GM20431 (cell line): ENCODE results near the gene TNFRSF25.
"Not testable (repeated sequence)": the region's sequence is repeated elsewhere in the genome, so short reads cannot be mapped to it uniquely, and the experiment has no call there.

Experiments used
- in situ Hi-C: fragments of 300-500 bp; cut with MseI, MboI; formaldehyde crosslinking; loops from one replicate; pipeline ENCODE4 v1.15.0; 2020; ENCODE audit warnings: low sequenced_read_pairs; ENCODE audit not compliant: unreplicated experiment

The TNFRSF25 gene

DNA sequence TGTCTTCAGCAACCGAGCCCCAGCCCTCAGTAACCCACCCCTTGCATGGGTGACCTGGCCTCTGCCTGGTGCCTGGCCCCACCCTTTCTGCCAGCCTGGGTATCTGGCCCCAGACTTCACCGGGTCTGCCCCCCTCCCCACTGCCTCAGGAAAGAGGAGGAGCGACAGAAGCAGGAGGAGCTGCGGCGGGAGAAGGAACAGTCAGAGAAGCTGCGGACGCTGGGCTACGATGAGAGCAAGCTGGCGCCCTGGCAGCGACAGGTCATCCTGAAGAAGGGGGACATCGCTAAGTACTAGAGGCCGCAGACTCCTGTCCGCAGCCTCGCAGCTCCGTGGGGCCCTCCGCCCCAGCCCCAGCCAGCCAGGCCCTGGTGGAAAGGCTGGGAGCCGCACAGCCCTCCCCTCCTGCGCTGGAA, 6.1 kb downstream of the TNFRSF25 start:
- in situ Hi-C loops, result no loop called here

DNA sequence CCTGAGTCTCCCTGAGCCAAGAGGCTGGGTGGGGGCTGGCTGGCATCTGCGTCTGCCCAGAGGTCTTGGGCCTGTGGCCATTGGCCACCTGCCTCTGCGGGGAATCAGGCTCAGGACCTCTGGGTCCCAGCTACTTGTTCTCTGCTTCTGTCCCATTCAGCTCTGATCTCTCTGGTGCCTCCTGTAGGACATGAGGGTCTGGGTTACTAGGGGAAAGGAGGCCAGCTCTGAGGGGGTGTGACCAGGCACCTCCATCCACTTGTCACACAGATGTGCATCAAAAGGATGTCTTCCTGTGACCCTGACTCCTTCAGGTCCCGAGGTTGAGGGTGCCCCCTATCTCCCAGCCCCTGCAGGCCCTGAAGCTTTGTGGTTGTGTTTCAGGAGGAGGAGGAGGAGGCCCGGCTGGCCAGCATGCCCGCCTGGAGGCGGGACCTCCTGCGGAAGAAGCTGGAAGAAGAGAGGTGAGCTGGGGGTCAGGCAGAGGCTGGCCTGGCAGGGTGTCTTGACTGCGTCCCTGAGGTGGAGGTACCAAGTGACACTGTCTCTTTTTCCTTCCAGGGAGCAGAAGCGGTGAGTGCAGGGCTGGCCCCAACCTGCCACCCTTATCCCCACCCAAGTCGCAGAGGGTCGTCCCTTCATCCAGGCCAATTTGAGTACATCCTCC, 9.0 kb downstream of the TNFRSF25 start:
- in situ Hi-C loops, result no loop called here

DNA sequence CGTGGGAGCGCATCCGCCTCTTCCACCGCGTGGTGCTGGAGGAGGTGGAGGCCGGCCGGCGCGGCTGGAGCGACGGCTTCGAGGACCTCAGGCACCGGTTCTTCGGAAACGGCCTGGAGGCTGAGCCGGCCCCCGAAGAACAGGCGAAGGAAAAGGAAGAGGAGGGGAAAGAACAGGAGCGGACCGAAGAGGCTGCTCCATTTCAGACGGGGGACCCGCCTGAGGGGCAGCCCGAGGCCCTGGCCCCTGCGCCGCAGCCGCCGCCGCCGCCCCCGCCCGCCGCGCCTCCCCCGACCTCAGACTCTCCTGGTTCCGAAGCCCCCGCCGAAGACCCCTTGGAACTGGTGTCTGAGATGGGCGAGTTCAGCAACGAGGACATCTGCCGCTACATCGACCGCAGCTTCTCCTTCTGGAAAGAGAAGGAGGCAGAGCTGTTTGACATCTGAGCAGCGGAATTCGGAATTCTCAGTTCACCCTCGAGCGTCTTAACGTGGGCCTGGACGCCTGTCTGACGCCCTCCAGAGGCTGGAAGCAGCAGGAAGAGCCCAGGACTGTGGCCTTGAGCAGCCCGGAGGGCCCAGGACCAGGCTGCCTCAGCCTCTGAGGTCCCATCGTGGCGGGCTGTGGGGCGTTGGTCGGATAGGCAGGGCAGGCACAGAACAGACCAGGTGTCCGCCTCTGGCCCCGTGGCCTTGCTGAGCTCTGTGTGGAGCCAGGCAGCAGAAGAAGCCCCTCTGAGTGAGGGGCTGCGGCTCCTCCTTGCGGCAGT, 10.0 kb downstream of the TNFRSF25 start:
- in situ Hi-C loops, result not testable (repeated sequence)

DNA sequence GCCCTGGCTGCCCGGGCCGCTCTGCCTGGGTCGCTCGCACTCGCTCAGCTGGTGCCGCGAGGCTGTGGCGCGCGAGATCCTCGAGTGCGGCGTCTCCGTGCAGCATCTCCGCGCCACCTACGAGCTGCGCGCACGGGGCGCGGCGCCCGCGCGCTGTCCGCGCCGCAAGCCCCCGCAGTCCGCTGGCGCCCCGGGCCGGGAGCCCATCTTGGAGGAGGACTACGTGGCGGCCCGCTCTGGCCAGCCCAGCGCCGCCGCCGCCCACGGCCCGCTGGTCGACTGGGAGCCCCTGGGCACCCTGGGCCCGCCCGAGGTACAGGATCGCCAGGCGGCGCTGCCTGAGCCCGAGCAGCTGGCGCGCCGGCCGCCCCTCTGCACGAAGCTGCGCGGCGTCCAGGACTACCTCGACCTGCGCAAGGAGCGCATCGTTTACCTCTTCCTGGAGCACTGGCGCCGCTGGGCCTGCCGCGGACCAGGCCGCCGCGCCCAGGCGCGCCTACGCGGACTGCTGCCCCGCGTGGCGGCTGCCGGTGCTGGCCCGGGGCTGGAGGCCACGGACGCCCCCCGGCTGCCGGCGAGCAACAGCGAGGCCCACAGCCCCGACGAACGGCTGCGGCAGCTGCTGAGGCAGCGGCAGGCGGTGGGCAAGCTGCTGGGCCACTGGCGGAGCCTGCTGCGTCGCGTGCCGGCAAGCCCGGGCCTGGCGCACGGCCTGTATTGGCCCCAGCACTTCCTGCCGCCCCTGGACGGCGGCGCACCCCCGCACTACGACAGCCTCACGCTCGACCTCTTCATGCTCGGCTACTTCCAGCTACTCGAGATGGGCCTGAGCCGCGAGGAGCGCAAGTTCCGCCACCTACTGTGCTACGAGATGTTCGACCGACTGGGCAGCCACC, 10.9 kb downstream of the TNFRSF25 start:
- in situ Hi-C loops, result no loop called here

DNA sequence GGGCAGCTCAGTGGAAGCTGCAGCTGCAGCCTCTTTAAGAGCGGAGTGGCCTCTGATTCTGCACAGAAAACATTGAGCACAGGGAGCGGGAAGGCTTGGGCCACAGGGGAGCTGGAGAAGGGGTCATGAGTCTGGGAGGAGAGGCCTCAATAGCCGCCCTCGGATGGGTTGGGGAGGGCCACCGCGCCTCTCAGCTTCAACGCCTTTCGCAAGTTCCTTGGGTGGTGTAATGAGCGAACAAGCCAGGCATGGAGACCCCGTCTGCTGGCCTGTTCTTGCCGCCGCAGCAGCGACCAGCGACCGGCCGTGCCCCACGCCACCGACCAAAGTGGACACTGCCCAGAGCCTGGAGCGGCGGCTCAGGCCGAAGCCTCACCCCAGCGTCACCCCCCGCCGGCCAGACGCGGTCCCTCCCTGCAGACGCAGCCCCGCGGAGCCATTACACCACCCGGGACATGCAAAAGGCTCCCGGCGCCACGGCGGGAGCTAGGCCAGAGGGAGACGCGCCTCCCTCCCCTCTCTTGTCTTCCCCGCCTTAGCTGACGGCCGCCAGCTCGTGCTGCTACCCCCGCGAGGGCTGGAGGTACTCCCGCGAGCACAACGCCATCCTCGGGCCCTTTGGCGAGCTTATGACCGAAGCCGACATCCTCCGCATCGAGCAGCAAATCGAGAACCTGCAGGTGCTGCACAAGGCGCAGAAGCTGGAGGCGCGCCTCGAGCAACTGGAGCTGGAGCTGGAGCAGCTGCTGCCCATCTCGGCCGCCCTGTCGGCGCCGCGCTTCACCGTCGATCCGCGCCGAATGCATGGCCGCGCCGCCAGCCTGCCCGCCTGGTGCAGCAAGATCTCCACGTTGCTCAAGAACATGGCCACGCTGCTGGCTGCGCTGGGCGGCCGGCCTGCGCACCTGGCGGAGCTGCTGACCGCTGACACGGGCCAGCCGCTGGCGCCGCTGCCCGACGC, 11.8 kb downstream of the TNFRSF25 start:
- in situ Hi-C loops, result not testable (repeated sequence)

DNA sequence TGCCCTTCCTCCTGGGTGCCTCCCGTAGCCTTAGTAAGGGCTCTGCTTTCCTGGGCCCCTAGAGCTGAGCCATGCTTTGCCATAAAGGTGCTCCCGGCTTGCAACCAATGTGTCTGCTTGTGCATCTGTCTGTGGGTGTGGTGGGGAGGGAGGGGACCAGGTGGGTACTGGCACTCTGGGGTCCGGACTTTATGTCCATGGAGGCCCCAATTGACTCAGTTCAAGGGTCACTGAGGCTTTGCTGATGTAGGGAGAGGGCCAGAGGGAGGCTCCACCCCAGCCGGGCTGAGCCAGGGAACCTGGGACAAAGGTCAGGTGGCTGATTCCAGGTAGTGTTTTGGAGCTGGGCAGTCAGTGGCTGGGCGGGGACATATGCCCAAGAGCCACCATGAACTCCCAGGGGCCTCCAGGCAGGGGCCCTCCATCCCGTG, 15.0 kb downstream of the TNFRSF25 start:
- in situ Hi-C loops, result no loop called here

DNA sequence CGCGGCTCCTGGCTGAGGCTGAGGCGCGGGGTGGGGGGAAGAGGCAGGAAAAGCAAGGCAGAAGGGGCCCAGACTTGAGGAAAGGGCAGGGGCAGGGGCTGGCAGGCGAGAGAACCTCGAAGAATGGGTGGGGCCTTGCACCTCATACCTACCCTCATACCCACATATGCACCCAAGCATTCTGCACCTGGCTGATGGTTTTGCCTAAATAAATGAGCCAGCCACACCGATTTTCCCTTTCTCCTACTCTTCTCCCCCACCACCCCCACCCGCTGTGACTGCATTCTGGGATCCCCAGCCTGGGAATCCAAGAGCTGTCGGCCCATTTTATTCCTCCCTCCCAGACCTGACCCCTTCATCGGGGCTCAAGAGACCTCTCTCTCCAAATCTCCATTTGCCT, 15.5 kb downstream of the TNFRSF25 start:
- in situ Hi-C loops, result not testable (repeated sequence)

DNA sequence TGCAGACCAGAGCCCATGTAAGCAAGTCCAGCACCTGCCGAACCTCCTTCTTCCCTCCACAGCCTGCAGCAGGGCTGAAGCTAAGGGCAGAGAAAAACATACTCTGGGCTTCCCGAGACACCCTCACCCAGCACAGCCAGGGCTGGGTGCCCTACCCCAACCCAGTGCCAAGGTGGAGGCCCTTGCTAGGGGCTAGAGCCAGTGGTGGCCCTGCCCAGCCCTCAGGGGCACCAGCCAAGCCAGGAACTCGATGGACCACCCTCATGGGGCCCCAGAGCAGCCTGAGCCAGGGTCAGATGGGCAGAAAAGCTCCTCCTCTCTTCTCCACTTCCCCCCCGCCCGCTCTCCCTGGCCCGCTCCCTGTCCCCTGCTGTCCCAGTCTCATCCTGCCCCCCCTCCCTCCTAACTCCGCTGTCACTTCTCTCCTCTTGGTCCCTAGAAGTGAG, 15.9 kb downstream of the TNFRSF25 start:
- in situ Hi-C loops, result no loop called here

DNA sequence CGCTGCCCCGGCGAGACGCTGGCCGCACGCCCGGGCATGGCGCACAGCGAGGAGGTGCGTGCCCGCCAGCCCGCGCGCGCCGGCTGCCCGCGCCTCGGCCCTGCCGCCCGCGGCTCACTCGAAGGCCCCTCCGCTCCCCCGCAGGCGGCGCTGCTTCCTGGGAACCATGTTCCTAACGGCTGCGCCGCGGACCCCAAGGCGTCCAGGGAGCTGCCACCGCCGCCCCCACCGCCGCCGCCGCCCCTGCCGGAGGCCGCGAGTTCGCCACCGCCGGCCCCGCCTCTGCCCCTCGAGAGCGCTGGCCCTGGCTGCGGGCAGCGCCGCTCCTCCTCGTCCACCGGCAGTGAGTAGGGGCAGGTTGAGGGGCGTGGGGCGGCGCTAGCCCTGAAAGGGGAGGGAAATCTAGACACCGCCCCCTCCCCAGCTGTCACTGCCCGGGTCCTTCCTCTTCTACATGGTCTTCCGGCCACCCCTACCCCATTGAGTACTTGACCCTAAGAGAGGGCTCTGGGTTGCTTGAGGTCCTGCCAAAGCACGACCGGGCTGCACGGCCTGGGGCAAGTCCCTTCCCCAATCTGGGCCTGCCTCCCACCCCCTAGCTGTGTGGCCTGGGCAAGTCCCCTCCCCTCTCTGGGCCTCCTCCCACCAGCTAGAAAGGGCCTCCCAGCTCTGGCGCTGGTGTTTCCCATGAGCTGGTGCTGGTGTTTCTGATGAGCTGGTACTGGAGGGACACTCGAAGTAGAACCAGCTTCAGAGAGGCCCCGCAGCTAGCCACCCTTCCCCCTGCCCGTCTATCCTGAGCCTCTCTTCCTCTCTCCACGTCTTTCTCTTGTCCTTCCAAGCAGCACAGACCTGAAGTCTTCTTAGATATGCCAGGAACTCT, 17.0 kb downstream of the TNFRSF25 start:
- in situ Hi-C loops, result no loop called here

DNA sequence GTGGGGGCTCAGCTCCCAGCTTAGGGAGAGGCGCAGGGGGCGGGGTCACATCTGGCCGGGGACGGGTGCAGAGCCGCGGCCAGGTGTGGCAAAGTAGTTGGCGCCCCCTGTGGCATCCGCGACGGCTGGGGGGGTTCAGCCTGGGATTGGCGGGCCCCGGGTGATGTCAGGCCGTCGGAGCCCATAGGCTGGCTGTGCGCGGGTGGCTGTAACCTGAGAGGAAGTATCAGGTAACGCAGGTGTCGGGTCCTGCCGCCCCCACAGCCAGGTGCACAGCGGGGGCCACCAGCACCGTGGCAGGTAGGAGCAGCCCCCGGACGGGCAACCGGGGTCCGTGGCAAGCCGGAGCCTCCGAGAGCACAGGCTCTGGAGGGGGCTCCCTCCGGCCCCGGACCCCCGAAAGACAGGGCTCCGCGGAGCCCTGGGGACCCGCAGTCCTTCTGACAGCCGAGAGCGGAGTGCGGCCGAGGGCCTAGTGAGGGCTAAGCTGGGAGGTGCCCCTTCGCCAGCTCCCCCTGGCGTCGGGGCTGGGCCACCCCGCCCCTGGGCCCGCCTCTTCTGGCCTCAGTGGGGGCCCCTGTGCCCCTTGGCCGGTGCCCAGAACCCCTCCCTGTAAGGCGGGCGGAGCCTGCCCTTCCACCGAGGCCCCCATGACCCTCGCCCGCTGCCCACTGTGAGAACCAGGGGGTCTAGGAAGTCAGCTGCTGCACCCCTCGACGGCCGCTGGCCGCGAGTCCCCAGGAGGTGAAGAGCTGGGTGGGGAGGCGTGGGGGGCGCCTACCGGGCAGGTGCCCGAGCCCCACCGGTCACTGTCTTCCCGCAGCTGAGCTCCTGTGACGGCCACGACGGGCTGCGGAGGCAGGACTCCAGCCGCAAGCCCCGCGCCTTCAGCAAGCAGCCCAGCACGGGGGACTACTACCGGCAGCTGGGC, 17.9 kb downstream of the TNFRSF25 start:
- in situ Hi-C loops, result no loop called here

DNA sequence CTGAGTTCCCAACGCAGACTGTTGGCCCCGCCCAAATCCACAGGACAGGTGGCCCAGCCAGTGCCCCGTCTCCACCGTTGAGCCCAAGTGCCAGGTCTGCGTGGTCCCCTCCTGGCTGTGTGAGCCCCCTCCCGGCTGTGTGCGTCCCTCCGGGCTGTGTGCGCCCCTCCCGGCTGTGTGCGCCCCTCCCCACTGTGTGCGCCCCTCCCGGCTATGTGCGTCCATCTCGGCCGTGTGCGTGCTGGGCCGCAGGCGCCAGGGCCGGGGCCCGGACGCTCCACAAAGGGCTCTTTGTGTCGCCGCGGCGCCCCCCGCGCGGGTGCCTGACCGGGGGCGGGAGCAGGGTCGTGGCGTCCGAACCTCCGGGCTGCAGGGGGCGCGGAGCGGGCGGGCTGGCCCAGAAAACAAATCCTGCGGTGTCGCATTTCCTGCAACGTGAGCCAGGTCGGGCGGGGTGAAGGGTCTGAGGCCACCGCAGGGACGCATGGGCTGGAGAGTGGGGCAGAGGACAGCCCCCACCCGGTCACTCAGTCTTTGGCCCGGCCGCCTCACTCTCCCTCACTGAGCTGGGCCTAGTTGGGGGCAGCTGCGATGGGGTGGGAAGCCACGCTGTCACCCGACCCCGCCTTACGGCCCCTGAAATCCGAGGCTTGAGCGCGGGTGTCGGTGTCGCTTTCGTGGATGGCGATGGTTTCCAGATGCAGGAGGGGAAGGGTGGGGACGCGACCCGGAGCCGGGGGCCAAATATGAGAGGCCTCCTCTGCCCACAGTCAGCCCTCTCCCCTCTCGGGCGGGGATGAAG, 18.8 kb downstream of the TNFRSF25 start:
- in situ Hi-C loops, result no loop called here

DNA sequence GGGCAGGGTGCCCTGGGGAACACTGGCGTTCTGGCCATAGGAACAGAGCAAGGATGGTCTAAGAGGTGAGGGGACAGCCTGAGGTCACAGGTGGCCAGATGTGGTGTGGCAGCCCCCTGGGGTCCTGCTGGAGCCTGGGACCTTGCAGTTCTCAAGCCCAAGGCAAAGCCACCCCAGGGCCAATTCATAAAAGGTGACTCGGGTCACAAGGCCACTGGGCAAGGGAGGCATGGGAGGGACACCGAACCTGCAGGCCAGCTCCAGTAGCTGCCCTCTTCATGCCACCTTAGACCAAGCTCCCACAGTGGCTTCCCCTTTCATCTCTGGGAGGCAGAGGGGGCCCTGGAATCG, 19.3 kb downstream of the TNFRSF25 start:
- in situ Hi-C loops, result no loop called here

DNA sequence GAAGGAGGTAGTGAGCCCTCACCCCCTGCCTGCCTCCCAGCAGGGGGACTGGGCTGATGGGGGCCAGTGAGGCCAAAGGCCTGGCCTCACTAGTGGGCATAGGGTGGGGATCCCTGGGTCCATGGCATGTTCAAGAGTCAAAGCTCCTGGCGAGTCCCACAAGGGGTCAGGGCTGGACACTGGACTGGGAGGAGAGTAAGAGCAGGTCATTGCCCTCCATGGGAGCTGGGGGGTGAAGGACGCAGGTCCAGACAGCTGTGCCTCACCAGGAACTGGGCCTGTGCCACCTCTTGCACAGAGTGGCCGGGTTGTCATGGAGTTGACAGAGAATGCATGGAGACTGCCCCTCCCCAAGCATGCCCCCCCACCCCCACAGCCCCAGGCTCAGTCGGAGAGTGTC, 20.0 kb downstream of the TNFRSF25 start:
- in situ Hi-C loops, result not testable (repeated sequence)

DNA sequence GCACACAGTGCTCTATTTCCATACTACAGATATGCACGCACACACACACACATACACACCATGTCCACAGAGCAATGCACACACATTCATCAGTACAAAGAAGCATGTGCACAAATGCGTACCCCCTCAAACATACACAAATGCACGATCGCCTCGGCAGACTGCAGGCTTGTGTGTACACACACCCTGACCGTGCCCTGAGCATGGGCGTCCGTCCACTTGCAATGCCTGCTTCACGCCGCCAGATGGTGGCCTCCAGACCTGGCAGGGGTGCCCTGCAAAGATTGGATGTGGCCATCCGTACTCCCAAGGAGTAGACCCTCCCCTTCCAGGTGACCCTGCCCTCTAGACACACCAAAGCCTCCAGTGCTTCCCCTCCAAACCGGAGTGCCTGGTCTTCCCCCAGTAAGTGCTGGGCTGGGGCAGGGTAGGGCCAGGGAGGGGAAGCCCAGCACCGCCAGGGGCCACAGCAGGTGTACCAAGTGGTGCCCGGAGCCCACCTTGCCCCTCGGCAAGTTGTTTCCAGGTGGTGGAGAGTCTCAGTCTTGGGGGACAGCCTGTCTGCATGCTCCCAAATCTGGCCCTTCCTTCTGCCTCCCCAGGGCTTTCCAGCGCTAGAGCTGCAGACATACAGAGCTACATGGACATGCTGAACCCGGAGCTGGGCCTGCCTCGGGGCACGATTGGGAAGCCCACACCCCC, 20.8 kb downstream of the TNFRSF25 start:
- in situ Hi-C loops, result no loop called here

DNA sequence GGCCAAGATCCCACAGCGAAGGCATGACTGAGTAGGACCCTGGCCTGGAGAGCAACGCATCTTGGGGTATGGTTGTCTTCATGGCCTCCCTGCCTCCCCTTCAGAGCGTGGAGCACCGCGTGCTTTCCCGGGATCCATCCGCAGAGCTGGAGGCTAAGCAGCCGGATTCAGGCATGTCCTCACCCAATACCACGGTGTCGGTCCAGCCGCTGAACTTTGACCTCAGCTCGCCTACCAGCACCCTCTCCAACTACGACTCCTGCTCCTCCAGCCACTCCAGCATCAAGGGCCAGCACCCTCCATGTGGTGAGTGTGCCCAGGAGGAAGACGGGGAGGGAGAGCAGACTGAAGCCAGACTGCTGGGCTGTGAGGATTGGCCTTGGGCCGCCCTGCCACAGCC, 21.6 kb downstream of the TNFRSF25 start:
- in situ Hi-C loops, result no loop called here
